Epithelial cell of proximal tubule (primary cell): Measurements from ENCODE around the gene APH1B. TPM values are rescaled to one million over a fixed set of nuclear protein-coding genes. Genes with fewer than 3 reads are reported as not detected.

Experiments used
- DNase-seq: peaks from one replicate; pipeline ENCODE4 v3.0.0-alpha.2; 2011; ENCODE audit warnings: low read depth
- H3K4me3 ChIP-seq: 2 replicates; pipeline ENCODE4 v1.5.1; 2011; ENCODE audit warnings: low read depth, mild to moderate bottlenecking, low read length
- total RNA-seq: library from RNA; depleted of rRNA; stranded (reverse); fragments of >200 nt; gene quantifications from 2 replicates; pipeline ENCODE4 v1.2.3, GENCODE V29; 2015
- TF ChIP-seq, protein P1 (sequence below): conservative IDR thresholded peaks from 2 replicates; pipeline ENCODE4 v1.5.1; 2012; ENCODE audit warnings: low read depth, mild to moderate bottlenecking, low read length

Gene APH1B
- total RNA-seq, 1 donor from 2014 or later: 3.9 TPM

DNA sequence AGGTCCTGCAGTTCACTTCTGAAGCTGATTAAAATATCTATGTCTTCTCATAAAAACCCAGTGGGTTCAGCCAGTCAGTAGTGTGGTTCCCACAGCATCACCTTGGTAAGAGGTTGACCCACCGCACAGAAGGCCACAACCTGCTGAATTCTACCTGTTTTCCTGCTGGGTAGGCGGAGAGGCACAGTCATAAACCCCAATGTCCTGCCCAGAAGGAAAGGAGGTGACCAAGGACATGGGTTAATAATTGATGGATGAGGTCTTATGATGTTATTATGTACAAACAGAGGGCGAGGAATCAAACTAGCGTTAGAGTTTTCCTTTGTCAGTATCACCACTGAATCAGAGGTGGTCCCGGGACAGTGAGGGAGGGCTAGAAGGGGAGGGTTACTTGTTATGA is 76.5 kb downstream of the APH1B start:
- TF ChIP-seq, protein P1, sequence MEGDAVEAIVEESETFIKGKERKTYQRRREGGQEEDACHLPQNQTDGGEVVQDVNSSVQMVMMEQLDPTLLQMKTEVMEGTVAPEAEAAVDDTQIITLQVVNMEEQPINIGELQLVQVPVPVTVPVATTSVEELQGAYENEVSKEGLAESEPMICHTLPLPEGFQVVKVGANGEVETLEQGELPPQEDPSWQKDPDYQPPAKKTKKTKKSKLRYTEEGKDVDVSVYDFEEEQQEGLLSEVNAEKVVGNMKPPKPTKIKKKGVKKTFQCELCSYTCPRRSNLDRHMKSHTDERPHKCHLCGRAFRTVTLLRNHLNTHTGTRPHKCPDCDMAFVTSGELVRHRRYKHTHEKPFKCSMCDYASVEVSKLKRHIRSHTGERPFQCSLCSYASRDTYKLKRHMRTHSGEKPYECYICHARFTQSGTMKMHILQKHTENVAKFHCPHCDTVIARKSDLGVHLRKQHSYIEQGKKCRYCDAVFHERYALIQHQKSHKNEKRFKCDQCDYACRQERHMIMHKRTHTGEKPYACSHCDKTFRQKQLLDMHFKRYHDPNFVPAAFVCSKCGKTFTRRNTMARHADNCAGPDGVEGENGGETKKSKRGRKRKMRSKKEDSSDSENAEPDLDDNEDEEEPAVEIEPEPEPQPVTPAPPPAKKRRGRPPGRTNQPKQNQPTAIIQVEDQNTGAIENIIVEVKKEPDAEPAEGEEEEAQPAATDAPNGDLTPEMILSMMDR: no peak
- DNase-seq: no peak
- no peak overlapping the region for H3K4me3 ChIP-seq

DNA sequence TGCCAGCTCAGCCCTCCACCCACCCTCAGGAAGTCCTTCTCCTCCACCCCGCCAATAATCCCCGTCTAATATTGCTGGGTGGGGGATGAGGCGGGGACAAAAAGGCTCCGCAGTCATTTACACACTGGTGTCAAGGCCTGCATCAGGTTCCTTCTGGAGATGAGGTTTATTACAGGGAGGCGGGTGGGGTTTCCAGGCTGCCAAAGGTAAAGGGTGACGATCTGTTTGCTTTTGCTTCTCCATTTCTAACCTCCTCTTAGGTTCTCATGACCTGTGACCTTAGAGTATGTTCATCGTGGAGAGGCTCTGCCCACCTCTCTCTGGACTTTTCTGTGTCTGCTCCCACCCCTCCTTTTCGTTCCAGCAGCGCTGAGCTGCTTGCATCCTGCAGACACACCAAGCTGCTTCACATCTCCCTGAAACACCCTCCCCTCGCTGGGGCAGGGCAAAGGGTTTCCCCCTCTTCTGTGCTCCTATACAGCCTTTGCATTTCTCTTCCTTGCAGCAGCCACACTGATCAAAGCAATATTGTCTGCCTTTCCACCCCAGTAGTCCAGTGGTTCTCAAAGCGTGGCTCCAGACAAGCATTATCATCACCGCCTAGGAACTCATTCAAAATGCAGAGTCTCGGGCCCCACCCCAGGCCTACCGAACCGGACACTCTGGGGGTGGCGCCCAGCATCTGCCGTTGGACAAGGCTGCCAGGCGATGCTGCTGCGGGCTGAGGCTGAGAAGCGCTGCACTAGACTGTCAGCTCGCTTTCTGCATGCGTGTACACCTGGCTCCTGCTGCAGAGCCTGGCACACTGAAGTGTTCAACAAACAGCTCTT is 77.6 kb downstream of the APH1B start:
- no peak for DNase-seq
- TF ChIP-seq, protein P1: no peak
- no peak overlapping the region for H3K4me3 ChIP-seq

DNA sequence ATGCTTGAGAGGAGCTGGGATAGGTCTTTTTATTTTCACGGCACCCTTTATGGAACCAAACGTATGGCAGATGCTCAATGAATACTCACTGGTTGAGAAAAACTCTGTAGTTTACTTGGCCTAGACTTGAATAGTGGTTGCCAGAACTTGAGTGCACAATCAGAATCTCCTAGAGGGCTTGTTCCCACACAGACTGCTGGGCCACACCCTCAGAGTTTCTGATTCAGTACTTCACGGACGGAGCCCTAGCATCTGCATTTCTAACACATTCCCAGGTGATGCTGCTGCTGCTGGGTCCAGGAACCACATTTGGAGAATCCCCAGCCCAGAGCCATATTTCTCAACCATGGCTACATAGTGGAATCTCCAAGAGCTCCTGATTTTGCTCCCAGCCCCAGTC is 79.7 kb downstream of the APH1B start:
- no peak overlapping the region for H3K4me3 ChIP-seq
- TF ChIP-seq, protein P1: no peak
- no peak for DNase-seq

DNA sequence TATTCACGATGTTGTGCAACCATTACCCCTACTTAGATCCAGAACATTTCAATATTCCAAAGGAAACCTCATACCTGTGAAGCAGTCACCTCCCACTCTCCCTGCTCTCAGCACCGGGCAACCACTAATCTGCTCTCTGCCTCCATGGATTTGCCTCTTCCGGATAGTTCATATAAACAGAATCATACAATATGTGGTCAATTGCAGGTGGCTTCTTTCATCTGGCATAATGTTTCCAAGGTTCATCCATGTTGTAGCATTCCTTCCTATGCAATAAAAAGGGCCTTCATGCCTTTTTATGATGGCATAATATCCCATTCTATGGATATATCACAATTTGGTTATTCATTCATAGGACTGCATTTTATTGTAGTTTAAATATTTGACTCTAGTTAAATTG is 80.3 kb downstream of the APH1B start:
- TF ChIP-seq, protein P1: no peak
- no peak for DNase-seq
- H3K4me3 ChIP-seq: no peak overlapping the region

DNA sequence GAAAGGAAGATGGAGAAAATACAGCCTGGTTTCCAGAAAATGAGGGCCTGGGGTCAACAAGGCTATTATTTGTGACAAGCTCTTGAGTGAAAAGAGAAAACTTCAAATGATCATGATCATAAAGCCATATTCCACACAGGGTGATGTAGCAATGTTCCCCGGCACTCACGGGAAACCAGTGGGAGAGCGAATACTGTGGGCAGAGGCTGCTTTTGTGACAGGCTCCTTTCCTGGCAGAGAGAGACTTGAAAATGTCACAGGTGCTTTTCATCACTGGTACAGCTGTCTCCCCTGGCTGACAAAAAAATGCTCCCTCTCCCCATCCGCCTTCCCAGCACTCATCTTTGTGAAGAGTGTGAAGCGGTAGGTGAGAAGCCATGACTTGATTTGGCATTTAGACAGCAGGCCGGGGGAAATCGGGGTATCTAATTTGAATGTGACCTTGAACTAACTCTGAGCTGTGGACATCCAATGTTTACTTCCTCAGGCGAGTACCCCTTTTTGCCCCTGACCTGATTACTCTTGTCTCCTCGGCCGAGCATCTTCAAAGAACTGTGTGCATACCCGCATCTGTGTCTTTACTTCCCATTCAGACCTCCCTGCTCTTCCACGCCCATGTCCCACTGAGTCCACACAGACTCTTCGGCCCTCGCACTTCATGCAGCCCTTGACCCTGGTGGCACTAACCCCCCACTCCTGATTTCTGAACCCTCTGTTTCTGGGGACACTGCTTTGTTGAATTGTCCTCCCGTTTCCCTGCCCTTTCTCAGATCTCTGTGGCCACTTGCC is 81.0 kb downstream of the APH1B start:
- H3K4me3 ChIP-seq: no peak overlapping the region
- DNase-seq: no peak
- TF ChIP-seq, protein P1: no peak

Other genes starting within 250 kb of the APH1B start
- gene TPM1, start 234.9 kb upstream of the APH1B start, total RNA-seq: 887 and 925 TPM in 2 replicates
- gene LACTB, start 155.7 kb upstream of the APH1B start, total RNA-seq: 9.7 and 11.2 TPM in 2 replicates
- gene RPS27L, start 120.1 kb upstream of the APH1B start, total RNA-seq: 106 and 231 TPM in 2 replicates
- gene RAB8B, start 88.0 kb upstream of the APH1B start, total RNA-seq: 20.9 and 27.0 TPM in 2 replicates
- gene CA12, start 104.2 kb downstream of the APH1B start, total RNA-seq: 6.3 and 19.7 TPM in 2 replicates
- 31.4 and 34.2 TPM in 2 replicates for gene USP3, start 227.0 kb downstream of the APH1B start, total RNA-seq